Nephron (organoid): ENCODE measurements around the gene ITGA6.

ENCODE experiments used
- H3K27ac Mint-ChIP-seq, 3 experiments: 2 replicates each; pipeline ENCODE4 v1.8.0; 2020; ENCODE audit warnings: mixed read lengths in 3 of 3, mild to moderate bottlenecking in 2 of 3, moderate library complexity in 1 of 3
- H3K27me3 Mint-ChIP-seq: 2 replicates; pipeline ENCODE4 v1.8.0; 2021; ENCODE audit warnings: low read depth, mild to moderate bottlenecking, moderate library complexity, mixed read lengths
- H3K36me3 Mint-ChIP-seq: 2 replicates; pipeline ENCODE4 v1.8.0; 2020; ENCODE audit warnings: low read depth, mixed read lengths
- H3K4me1 Mint-ChIP-seq: 2 replicates; pipeline ENCODE4 v1.8.0; 2020; ENCODE audit warnings: mixed read lengths
- H3K4me3 Mint-ChIP-seq, 3 experiments: 2 replicates each; pipeline ENCODE4 v1.8.0; 2020; ENCODE audit warnings: mild to moderate bottlenecking in 3 of 3, mixed read lengths in 3 of 3, moderate library complexity in 2 of 3
- H3K9me3 Mint-ChIP-seq: 2 replicates; pipeline ENCODE4 v1.8.0; 2020; ENCODE audit warnings: mixed read lengths
- CTCF ChIP-seq, 3 experiments: fragments of 200-600 bp; sonication (generic); IDR thresholded peaks; one replicate each; pipeline ENCODE4 v1.5.0; 2021; ENCODE audit warnings: antibody characterized with exemption in 3 of 3; ENCODE audit not compliant: unreplicated experiment in 3 of 3

The ITGA6 gene

GRCh38 chr2:172425336-172425735, 2.0 kb upstream of the ITGA6 start:
- Mint-ChIP-seq H3K27me3 (peaks cover 53% of the 10 kb centered on the region), H3K9me3 (no peaks in the 10 kb centered on the region), H3K4me1 (peaks cover 16% of the 10 kb centered on the region), H3K36me3 (no peaks in the 10 kb centered on the region), H3K4me3 (peak overlapping the region; percentile 62 to 76 (median 70)), H3K27ac (no peak overlapping the region)
- TF ChIP-seq CTCF (IDR thresholded peaks at IDR 0.05; ENCODE audit: unreplicated experiment in 3 of 3) = no peak

- H3K27me3 Mint-ChIP-seq = peaks cover 62% of the 10 kb centered on the region
- H3K4me3 Mint-ChIP-seq = peak overlapping the region; percentile 79 to 85 (median 81)
- H3K36me3 Mint-ChIP-seq = no peaks in the 10 kb centered on the region
- no peaks in the 10 kb centered on the region for H3K9me3 Mint-ChIP-seq
- H3K27ac Mint-ChIP-seq = peak overlapping the region in 1 of 3 experiments; percentile 81
- H3K4me1 Mint-ChIP-seq = peaks cover 16% of the 10 kb centered on the region
- no peak for TF ChIP-seq CTCF (IDR thresholded peaks at IDR 0.05; ENCODE audit: unreplicated experiment in 3 of 3)
These were observed 641 bp upstream of the ITGA6 start for GRCh38 chr2:172426635-172427255.

GRCh38 chr2:172427990-172428831, 825 bp downstream of the ITGA6 start:
- Mint-ChIP-seq H3K27ac (peak overlapping the region; percentile 33 to 94 (median 51)), H3K4me1 (peaks cover 16% of the 10 kb centered on the region), H3K36me3 (no peaks in the 10 kb centered on the region), H3K27me3 (peaks cover 67% of the 10 kb centered on the region), H3K4me3 (peak overlapping the region; percentile 85 to 91 (median 88)), H3K9me3 (no peaks in the 10 kb centered on the region)
- TF ChIP-seq CTCF (IDR thresholded peaks at IDR 0.05; ENCODE audit: unreplicated experiment in 3 of 3) = peak in 1 of 3 experiments; percentile 8

GRCh38 chr2:172428832-172429210, 1.4 kb downstream of the ITGA6 start:
- TF ChIP-seq CTCF (IDR thresholded peaks at IDR 0.05; ENCODE audit: unreplicated experiment in 3 of 3) = no peak
- Mint-ChIP-seq H3K4me1 (peaks cover 16% of the 10 kb centered on the region), H3K36me3 (no peaks in the 10 kb centered on the region), H3K9me3 (no peaks in the 10 kb centered on the region), H3K27ac (peak overlapping the region; percentile 33 to 94 (median 51)), H3K4me3 (peak overlapping the region; percentile 85 to 91 (median 88)), H3K27me3 (peaks cover 65% of the 10 kb centered on the region)

- Mint-ChIP-seq H3K4me3 (peak overlapping the region; percentile 85 to 91 (median 88)), H3K9me3 (no peaks in the 10 kb centered on the region), H3K4me1 (peaks cover 16% of the 10 kb centered on the region), H3K27ac (peak overlapping the region; percentile 33 to 94 (median 51)), H3K27me3 (peaks cover 58% of the 10 kb centered on the region), H3K36me3 (no peaks in the 10 kb centered on the region)
- peak in 1 of 3 experiments; percentile 19 for TF ChIP-seq CTCF (IDR thresholded peaks at IDR 0.05; ENCODE audit: unreplicated experiment in 3 of 3)
These were observed 2.0 kb downstream of the ITGA6 start for GRCh38 chr2:172429301-172429968.
